Endothelial cell of umbilical vein (primary cell): ENCODE measurements around the gene ELOVL5. TPM values are rescaled to one million over a fixed set of nuclear protein-coding genes. Genes with fewer than 3 reads are reported as not detected.

ENCODE experiments used
- BruUV-seq: library from RNA; stranded (reverse); fragments of 400-500 nt; replicated peaks from 2 replicates; lab custom pipeline; 2021; lab: Mats Ljungman, UMichigan
- CTCF ChIA-PET: fragments of 300-600, 350-600 bp; sonication (Branson Sonifier 250); formaldehyde crosslinking; loops from one replicate; lab custom pipeline; 2021; ENCODE audit warnings: antibody characterized with exemption, inconsistent platforms; lab: Charles Lee
- POLR2A ChIA-PET: fragments of 300-600, 350-600 bp; sonication (Branson Sonifier 250); formaldehyde crosslinking; loops from one replicate; lab custom pipeline; 2021; ENCODE audit warnings: antibody characterized with exemption, inconsistent platforms; lab: Charles Lee
- DNase-seq: peaks from one replicate; pipeline ENCODE4 v3.0.0-alpha.2; 2011; ENCODE audit warnings: low read depth, low spot score
- FAIRE-seq: peaks from 2 replicates; lab custom pipeline; 2011; peaks lifted over from hg19 to GRCh38; lab: Jason Lieb, UNC
- H2AFZ ChIP-seq: 2 replicates; pipeline ENCODE4 v1.6.0; 2012; ENCODE audit warnings: low read depth, low read length, control low read depth, inconsistent platforms
- H3K27ac ChIP-seq: 2 replicates; pipeline ENCODE4 v1.5.1; 2011; ENCODE audit warnings: low read depth, mild to moderate bottlenecking, control low read depth, low read length, moderate library complexity; ENCODE audit not compliant: insufficient read depth
- H3K27me3 ChIP-seq, 2 experiments: 2 replicates each; pipeline versions ENCODE4 v1.6.0 to v1.6.1; 2011; ENCODE audit warnings: low read length in 2 of 2, mixed read lengths in 1 of 2; ENCODE audit not compliant: control insufficient read depth in 2 of 2, insufficient read depth in 2 of 2
- H3K36me3 ChIP-seq, 2 experiments: 2 replicates in 1 of 2; 3 replicates in 1 of 2; pipeline ENCODE4 v1.5.1; 2011; ENCODE audit warnings: low read length in 2 of 2, mild to moderate bottlenecking in 1 of 2, moderate library complexity in 1 of 2; ENCODE audit not compliant: control insufficient read depth in 2 of 2, insufficient read depth in 2 of 2; ENCODE audit errors: extremely low read depth in 1 of 2
- H3K4me1 ChIP-seq: 3 replicates; pipeline ENCODE4 v1.5.1; 2011; ENCODE audit warnings: mild to moderate bottlenecking, low read length; ENCODE audit not compliant: control insufficient read depth, insufficient read depth; ENCODE audit errors: extremely low read depth
- H3K4me2 ChIP-seq: 2 replicates; pipeline ENCODE4 v1.6.1; 2011; ENCODE audit warnings: low read length, control low read depth, mixed read lengths; ENCODE audit not compliant: insufficient read depth
- H3K4me3 ChIP-seq, 3 experiments: fragments of 200-600 bp in 1 of 3; sonication (generic), shearing (Covaris generic) in 1 of 3; replicated peaks in 1 of 3; 2 replicates each; pipeline ENCODE4 v1.5.1; 2011 to 2016; ENCODE audit warnings: control low read depth in 3 of 3, low read length in 3 of 3, mild to moderate bottlenecking in 2 of 3, inconsistent platforms in 1 of 3, low read depth in 1 of 3, moderate library complexity in 1 of 3; ENCODE audit not compliant: insufficient read depth in 1 of 3
- H3K79me2 ChIP-seq: 2 replicates; pipeline ENCODE4 v1.6.0; 2012; ENCODE audit warnings: low read length, inconsistent platforms; ENCODE audit not compliant: control insufficient read depth, insufficient read depth
- H3K9ac ChIP-seq: replicated peaks from 2 replicates; pipeline ENCODE3; 2011; ENCODE audit warnings: low read length, control low read depth; ENCODE audit not compliant: insufficient read depth; ENCODE audit errors: extremely low read depth
- H3K9me1 ChIP-seq: replicated peaks from 3 replicates; pipeline ENCODE4 v1.6.0; 2011; ENCODE audit warnings: mild to moderate bottlenecking, low read length; ENCODE audit not compliant: control insufficient read depth, insufficient read depth; ENCODE audit errors: extremely low read depth
- H3K9me3 ChIP-seq: replicated peaks from 2 replicates; pipeline ENCODE4 v1.5.1; 2012; ENCODE audit warnings: low read length, inconsistent platforms; ENCODE audit not compliant: control insufficient read depth, insufficient read depth
- H4K20me1 ChIP-seq: replicated peaks from 2 replicates; pipeline ENCODE3; 2011; ENCODE audit warnings: mild to moderate bottlenecking, low read length; ENCODE audit not compliant: control insufficient read depth, insufficient read depth; ENCODE audit errors: extremely low read depth
- EZH2 ChIP-seq: IDR thresholded peaks from 2 replicates; pipeline ENCODE4 v1.6.1; 2012; ENCODE audit warnings: borderline replicate concordance, low read depth, mild to moderate bottlenecking, moderate library complexity, low read length, inconsistent platforms; ENCODE audit not compliant: severe bottlenecking
- FOS ChIP-seq: IDR thresholded peaks from 2 replicates; pipeline ENCODE4 v1.6.1; 2011; ENCODE audit warnings: mild to moderate bottlenecking, low read length, moderate library complexity, borderline replicate concordance; ENCODE audit not compliant: insufficient read depth
- GATA2 ChIP-seq: IDR thresholded peaks from 2 replicates; pipeline ENCODE4 v1.7.0; 2011; ENCODE audit warnings: low read depth, mild to moderate bottlenecking, moderate library complexity, mixed read lengths, low read length; ENCODE audit not compliant: insufficient read length, insufficient read depth
- JUN ChIP-seq: IDR thresholded peaks from 2 replicates; pipeline ENCODE4 v1.6.1; 2011; ENCODE audit warnings: borderline replicate concordance, low read depth; ENCODE audit not compliant: insufficient read length, insufficient read depth
- MAX ChIP-seq: IDR thresholded peaks from 2 replicates; pipeline ENCODE4 v1.6.1; 2011; ENCODE audit not compliant: insufficient read depth, insufficient read length
- MYC ChIP-seq: IDR thresholded peaks from one replicate; pipeline ENCODE4 v1.6.1; 2011; ENCODE audit warnings: mild to moderate bottlenecking, low read depth, low read length
- POLR2A ChIP-seq: IDR thresholded peaks from 2 replicates; pipeline ENCODE4 v1.6.1; 2012; ENCODE audit warnings: low read depth, mild to moderate bottlenecking, control low read depth, low read length
- POLR2AphosphoS5 ChIP-seq: IDR thresholded peaks from 2 replicates; pipeline ENCODE4 v1.6.1; 2012; ENCODE audit warnings: low read depth, mild to moderate bottlenecking, control low read depth, low read length, moderate library complexity; ENCODE audit not compliant: insufficient read depth
- dilution Hi-C: fragments of 300-500 bp; cut with MboI; formaldehyde crosslinking; loops from one replicate; pipeline ENCODE4 v1.15.0; 2019; ENCODE audit warnings: low sequenced_read_pairs; ENCODE audit not compliant: extremely low pct_ligation_motif_present
- intact Hi-C: fragments of 100-400 bp; cut with micrococcal nuclease; formaldehyde crosslinking; loops from one replicate; pipeline ENCODE4 v1.10.0; 2022
- polyA plus RNA-seq, 4 experiments: library from polyadenylated mRNA; depleted of rRNA in 3 of 4; stranded (reverse) in 3 of 4; unstranded in 1 of 4; fragments of >200 nt; gene quantifications; 2 replicates each; pipeline versions ENCODE4 v1.2.1 to v1.2.3, GENCODE V29; 2011 to 2012; ENCODE audit warnings: missing spikeins in 1 of 4
- total RNA-seq: library from RNA; stranded (reverse); gene quantifications from 2 replicates; pipeline ENCODE4 v1.2.3, GENCODE V29; 2021
- TF ChIP-seq, protein P1 (sequence below), 2 donors: IDR thresholded peaks; 1 replicate in 1 of 2; 2 replicates in 1 of 2; pipeline ENCODE4 v1.5.1; 2011; ENCODE audit warnings: low read length in 2 of 2, mild to moderate bottlenecking in 2 of 2, moderate library complexity in 2 of 2, control low read depth in 1 of 2, inconsistent platforms in 1 of 2, low read depth in 1 of 2; ENCODE audit not compliant: insufficient read depth in 1 of 2; ENCODE audit errors: extremely low read depth in 1 of 2

The ELOVL5 gene
- total and polyA plus RNA-seq, 2 donors (not counting 3 experiments of a cell fraction or from before 2014, with no cell fraction given) = 85.9 to 140 TPM

- H3K4me3 ChIP-seq = no peak overlapping the region
- no peak overlapping the region for H3K27ac ChIP-seq
- DNase-seq (no peak), FAIRE-seq (no peak)
- no peak overlapping the region for H2AFZ ChIP-seq
- no peaks in the 10 kb centered on the region for H3K79me2 ChIP-seq
- H3K36me3 ChIP-seq = no peaks in the 10 kb centered on the region
- CTCF ChIA-PET = no interaction called here
- no peak for TF ChIP-seq POLR2A
- TF ChIP-seq POLR2AphosphoS5 = no peak
- dilution Hi-C loops = no loop called here
- no peaks in the 10 kb centered on the region for H3K9me1 ChIP-seq
- intact Hi-C loops = no loop called here
- no peaks in the 10 kb centered on the region for H3K4me1 ChIP-seq
- no peaks in the 10 kb centered on the region for H3K27me3 ChIP-seq
- H4K20me1 ChIP-seq = no peaks in the 10 kb centered on the region
- H3K4me2 ChIP-seq = no peak overlapping the region
- H3K9ac ChIP-seq = no peak overlapping the region
- POLR2A ChIA-PET = interaction anchor here (0.6 kb wide), 1 partner anchor 136 kb away, joined by 3 read pairs; no protein-coding TSS in a partner anchor
- no TSS peak for BruUV-seq
- no peaks in the 10 kb centered on the region for H3K9me3 ChIP-seq
Observed at GRCh38 chr6:53235508-53235907, 113.2 kb downstream of the ELOVL5 start.

DNA sequence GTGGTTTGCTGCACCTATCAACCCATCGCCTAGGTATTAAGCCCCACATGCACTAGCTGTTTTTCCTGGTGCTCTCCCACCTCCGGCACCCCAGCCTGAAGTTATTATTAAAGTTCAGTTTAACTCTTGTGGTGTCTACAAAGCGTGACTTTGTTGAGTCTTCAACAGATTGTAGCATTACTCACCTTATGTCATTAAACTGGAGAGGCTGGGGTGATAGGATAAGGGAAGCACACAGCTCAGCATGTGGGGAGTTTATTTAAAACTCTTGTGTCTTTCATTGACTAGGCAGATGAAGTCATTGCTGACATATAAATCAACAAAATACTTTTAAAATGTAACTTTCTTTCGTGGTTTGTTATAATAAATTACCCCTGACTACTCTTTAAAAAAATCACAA is 115.4 kb downstream of the ELOVL5 start:
- intact Hi-C loops = no loop called here
- no peak overlapping the region for H3K27ac ChIP-seq

More for the DNA sequence above, 115.4 kb downstream of the ELOVL5 start:
- no peaks in the 10 kb centered on the region for H3K9me1 ChIP-seq
- no peaks in the 10 kb centered on the region for H3K79me2 ChIP-seq
- no peaks in the 10 kb centered on the region for H3K9me3 ChIP-seq
- no peaks in the 10 kb centered on the region for H3K27me3 ChIP-seq
- BruUV-seq = no TSS peak
- DNase-seq = no peak
- no peaks in the 10 kb centered on the region for H3K36me3 ChIP-seq
- CTCF ChIA-PET = no interaction called here
- dilution Hi-C loops = no loop called here
- H4K20me1 ChIP-seq = no peaks in the 10 kb centered on the region
- no peak overlapping the region for H3K4me3 ChIP-seq
- H3K4me1 ChIP-seq = no peaks in the 10 kb centered on the region
- no peak for FAIRE-seq
- H2AFZ ChIP-seq = no peak overlapping the region
- no peak overlapping the region for H3K9ac ChIP-seq
- POLR2A ChIA-PET = no interaction called here
- TF ChIP-seq, protein P1, sequence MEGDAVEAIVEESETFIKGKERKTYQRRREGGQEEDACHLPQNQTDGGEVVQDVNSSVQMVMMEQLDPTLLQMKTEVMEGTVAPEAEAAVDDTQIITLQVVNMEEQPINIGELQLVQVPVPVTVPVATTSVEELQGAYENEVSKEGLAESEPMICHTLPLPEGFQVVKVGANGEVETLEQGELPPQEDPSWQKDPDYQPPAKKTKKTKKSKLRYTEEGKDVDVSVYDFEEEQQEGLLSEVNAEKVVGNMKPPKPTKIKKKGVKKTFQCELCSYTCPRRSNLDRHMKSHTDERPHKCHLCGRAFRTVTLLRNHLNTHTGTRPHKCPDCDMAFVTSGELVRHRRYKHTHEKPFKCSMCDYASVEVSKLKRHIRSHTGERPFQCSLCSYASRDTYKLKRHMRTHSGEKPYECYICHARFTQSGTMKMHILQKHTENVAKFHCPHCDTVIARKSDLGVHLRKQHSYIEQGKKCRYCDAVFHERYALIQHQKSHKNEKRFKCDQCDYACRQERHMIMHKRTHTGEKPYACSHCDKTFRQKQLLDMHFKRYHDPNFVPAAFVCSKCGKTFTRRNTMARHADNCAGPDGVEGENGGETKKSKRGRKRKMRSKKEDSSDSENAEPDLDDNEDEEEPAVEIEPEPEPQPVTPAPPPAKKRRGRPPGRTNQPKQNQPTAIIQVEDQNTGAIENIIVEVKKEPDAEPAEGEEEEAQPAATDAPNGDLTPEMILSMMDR (IDR thresholded peaks at IDR 0.05; ENCODE audit: extremely low read depth in 1 of 2, insufficient read depth in 1 of 2, low read depth in 1 of 2, low read length in 2 of 2) = no peak
- TF ChIP-seq FOS (no peak), GATA2 (no peak), POLR2AphosphoS5 (no peak), POLR2A (no peak), MYC (no peak), JUN (no peak), MAX (no peak), EZH2 (no peak)
- no peak overlapping the region for H3K4me2 ChIP-seq
